IMR-90 (cell line): ENCODE measurements around the gene FAAP20.

Experiments
- BHLHE40 ChIP-seq: fragments of 150-350 bp; IDR thresholded peaks from 2 replicates; pipeline ENCODE4 v1.6.1; 2016; ENCODE audit warnings: mild to moderate bottlenecking, low read depth, low read length
- CEBPB ChIP-seq: IDR thresholded peaks from 2 replicates; pipeline ENCODE4 v1.6.1; 2012; ENCODE audit warnings: low read depth, low read length, improper control_type of control experiment
- CHD1 ChIP-seq: IDR thresholded peaks from 2 replicates; pipeline ENCODE4 v1.6.1; 2012; ENCODE audit warnings: low read depth, low read length, improper control_type of control experiment
- FOS ChIP-seq: fragments of 150-350 bp; IDR thresholded peaks from 2 replicates; pipeline ENCODE4 v1.6.1; 2016; ENCODE audit warnings: low read depth, low read length
- MAZ ChIP-seq: IDR thresholded peaks from 2 replicates; pipeline ENCODE4 v1.6.1; 2012; ENCODE audit warnings: low read depth, mild to moderate bottlenecking, low read length, improper control_type of control experiment, moderate library complexity, borderline replicate concordance
- MXI1 ChIP-seq: IDR thresholded peaks from 2 replicates; pipeline ENCODE4 v1.6.1; 2012; ENCODE audit warnings: low read depth, mild to moderate bottlenecking, low read length, moderate library complexity, borderline replicate concordance
- NFE2L2 ChIP-seq: fragments of 150-350 bp; IDR thresholded peaks from 2 replicates; pipeline ENCODE4 v1.6.1; 2016; ENCODE audit warnings: low read depth, mild to moderate bottlenecking, low read length
- POLR2A ChIP-seq: IDR thresholded peaks from 2 replicates; pipeline ENCODE4 v1.6.1; 2012; ENCODE audit warnings: mild to moderate bottlenecking, low read depth, low read length
- RAD21 ChIP-seq: IDR thresholded peaks from 2 replicates; pipeline ENCODE4 v1.6.1; 2012; ENCODE audit warnings: low read length, improper control_type of control experiment
- RFX5 ChIP-seq: IDR thresholded peaks from 2 replicates; pipeline ENCODE4 v1.8.0; 2012; ENCODE audit warnings: low read depth, mild to moderate bottlenecking, low read length, moderate library complexity
- SMC3 ChIP-seq: fragments of 150-350 bp; IDR thresholded peaks from 2 replicates; pipeline ENCODE4 v1.6.1; 2016; ENCODE audit warnings: low read depth, mild to moderate bottlenecking, antibody characterized with exemption, low read length, moderate library complexity
- TF ChIP-seq, protein P1 (sequence below): fragments of 150-350 bp; IDR thresholded peaks from 2 replicates; pipeline ENCODE4 v1.6.1; 2017; ENCODE audit warnings: mild to moderate bottlenecking, antibody characterized with exemption, low read length, low read depth
- TF ChIP-seq, protein P2 (sequence below): conservative IDR thresholded peaks from 2 replicates; pipeline ENCODE4 v1.5.1; 2012; ENCODE audit warnings: mild to moderate bottlenecking, low read depth, low read length, improper control_type of control experiment
- TF ChIP-seq, protein P3 (sequence below): fragments of 150-350 bp; IDR thresholded peaks from 2 replicates; pipeline ENCODE4 v1.6.1; 2016; ENCODE audit warnings: low read depth, mild to moderate bottlenecking, low read length, moderate library complexity, borderline replicate concordance

DNA sequence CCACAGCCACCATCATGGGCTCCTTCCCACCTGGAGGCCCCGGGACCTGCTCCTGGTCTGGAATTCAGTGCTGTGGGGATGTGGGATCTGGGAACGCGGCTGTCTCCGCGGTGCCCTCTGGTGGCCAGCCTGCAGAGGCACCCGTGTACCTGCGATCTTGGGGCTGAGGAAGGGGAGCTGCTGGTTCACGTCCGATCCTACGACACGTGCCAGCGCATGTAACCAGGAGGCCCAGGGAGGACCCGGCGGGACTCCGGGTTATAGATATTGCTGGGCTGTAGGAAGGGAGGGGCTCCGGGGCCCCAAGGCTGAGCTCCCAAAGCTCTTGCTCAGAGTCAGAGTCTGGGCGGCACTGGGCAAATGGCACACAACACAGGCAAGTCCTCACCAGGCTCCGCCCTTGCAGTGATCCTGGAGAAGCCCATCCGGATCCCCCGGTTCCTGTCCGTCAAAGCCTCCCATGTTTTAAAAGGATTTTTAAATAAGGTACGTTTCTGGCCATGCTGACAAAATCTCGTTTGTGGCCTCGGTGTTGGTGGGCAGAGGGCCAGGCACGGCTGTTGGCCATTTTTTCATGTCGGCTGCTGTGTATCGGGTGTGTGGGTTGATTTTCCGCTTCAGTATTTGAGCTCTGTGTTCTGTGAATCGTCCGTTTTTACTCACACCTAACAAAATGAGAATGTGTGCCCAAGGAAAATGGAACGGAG, 20.1 kb downstream of the FAAP20 start:
- TF ChIP-seq MXI1 (no peak), POLR2A (no peak), FOS (no peak), BHLHE40 (no peak; the same call in 1 of the 2 replicates), RFX5 (no peak), CEBPB (no peak), SMC3 (peak; percentile 82), CHD1 (no peak), MAZ (no peak), NFE2L2 (no peak), RAD21 (peak; percentile 75)
- TF ChIP-seq, protein P1, sequence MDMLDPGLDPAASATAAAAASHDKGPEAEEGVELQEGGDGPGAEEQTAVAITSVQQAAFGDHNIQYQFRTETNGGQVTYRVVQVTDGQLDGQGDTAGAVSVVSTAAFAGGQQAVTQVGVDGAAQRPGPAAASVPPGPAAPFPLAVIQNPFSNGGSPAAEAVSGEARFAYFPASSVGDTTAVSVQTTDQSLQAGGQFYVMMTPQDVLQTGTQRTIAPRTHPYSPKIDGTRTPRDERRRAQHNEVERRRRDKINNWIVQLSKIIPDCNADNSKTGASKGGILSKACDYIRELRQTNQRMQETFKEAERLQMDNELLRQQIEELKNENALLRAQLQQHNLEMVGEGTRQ: no peak
- TF ChIP-seq, protein P2, sequence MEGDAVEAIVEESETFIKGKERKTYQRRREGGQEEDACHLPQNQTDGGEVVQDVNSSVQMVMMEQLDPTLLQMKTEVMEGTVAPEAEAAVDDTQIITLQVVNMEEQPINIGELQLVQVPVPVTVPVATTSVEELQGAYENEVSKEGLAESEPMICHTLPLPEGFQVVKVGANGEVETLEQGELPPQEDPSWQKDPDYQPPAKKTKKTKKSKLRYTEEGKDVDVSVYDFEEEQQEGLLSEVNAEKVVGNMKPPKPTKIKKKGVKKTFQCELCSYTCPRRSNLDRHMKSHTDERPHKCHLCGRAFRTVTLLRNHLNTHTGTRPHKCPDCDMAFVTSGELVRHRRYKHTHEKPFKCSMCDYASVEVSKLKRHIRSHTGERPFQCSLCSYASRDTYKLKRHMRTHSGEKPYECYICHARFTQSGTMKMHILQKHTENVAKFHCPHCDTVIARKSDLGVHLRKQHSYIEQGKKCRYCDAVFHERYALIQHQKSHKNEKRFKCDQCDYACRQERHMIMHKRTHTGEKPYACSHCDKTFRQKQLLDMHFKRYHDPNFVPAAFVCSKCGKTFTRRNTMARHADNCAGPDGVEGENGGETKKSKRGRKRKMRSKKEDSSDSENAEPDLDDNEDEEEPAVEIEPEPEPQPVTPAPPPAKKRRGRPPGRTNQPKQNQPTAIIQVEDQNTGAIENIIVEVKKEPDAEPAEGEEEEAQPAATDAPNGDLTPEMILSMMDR: peak; percentile 80
- TF ChIP-seq, protein P3, sequence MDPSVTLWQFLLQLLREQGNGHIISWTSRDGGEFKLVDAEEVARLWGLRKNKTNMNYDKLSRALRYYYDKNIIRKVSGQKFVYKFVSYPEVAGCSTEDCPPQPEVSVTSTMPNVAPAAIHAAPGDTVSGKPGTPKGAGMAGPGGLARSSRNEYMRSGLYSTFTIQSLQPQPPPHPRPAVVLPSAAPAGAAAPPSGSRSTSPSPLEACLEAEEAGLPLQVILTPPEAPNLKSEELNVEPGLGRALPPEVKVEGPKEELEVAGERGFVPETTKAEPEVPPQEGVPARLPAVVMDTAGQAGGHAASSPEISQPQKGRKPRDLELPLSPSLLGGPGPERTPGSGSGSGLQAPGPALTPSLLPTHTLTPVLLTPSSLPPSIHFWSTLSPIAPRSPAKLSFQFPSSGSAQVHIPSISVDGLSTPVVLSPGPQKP: no peak
